Gastrocnemius medialis (tissue), 4 donors: ENCODE results near the gene NDUFAF4. TPM values are rescaled to one million over a fixed set of nuclear protein-coding genes. Genes with fewer than 3 reads are reported as not detected.

Experiments
- ATAC-seq, 2 donors: fragments of 150-250 bp; one replicate each; pipeline ENCODE4 v1.9.1; 2016
- DNase-seq, 2 donors: peaks; one replicate each; pipeline ENCODE4 v3.0.0-alpha.2; 2019
- H3K27ac ChIP-seq, 4 donors: fragments of 200-600 bp; sonication (generic); 1 replicate in 1 of 4; 2 replicates in 3 of 4; pipeline ENCODE4 v1.5.1; 2016 to 2018; ENCODE audit warnings: mild to moderate bottlenecking in 2 of 4, moderate library complexity in 1 of 4
- H3K27me3 ChIP-seq, 3 donors: fragments of 200-600 bp; sonication (generic) in 2 of 3; 1 replicate in 1 of 3; 2 replicates in 2 of 3; pipeline versions ENCODE4 v1.5.1 to v1.6.0; 2016 to 2019; ENCODE audit warnings: mild to moderate bottlenecking in 1 of 3, moderate library complexity in 1 of 3
- H3K36me3 ChIP-seq, 2 donors: fragments of 200-600 bp; sonication (generic) in 1 of 2; one replicate each; pipeline ENCODE4 v1.5.1; 2017 to 2018
- H3K4me1 ChIP-seq, 2 donors: fragments of 200-600 bp; sonication (generic) in 1 of 2; one replicate each; pipeline ENCODE4 v1.5.1; 2016 to 2017; ENCODE audit warnings: mild to moderate bottlenecking in 2 of 2
- H3K4me3 ChIP-seq, 4 donors: fragments of 200-600 bp; sonication (generic) in 3 of 4; 1 replicate in 1 of 4; 2 replicates in 3 of 4; pipeline ENCODE4 v1.5.1; 2016 to 2019; ENCODE audit warnings: mild to moderate bottlenecking in 2 of 4
- H3K9me3 ChIP-seq, 3 donors: fragments of 200-600 bp; sonication (generic) in 2 of 3; 1 replicate in 1 of 3; 2 replicates in 2 of 3; pipeline ENCODE4 v1.5.1; 2016 to 2019
- POLR2A ChIP-seq, 2 donors: fragments of 450-650 bp; IDR thresholded peaks; one replicate each; pipeline ENCODE4 v1.6.1; 2017; ENCODE audit warnings: antibody characterized with exemption in 2 of 2, mild to moderate bottlenecking in 2 of 2, moderate library complexity in 2 of 2
- in situ Hi-C, 4 donors: fragments of 200-750 bp; cut with MboI; loops; one replicate each; pipeline versions ENCODE4 v1.15.0 to v1.8.0; 2017; ENCODE audit warnings: low sequenced_read_pairs in 4 of 4
- intact Hi-C: fragments of 100-400 bp; cut with DNase I; formaldehyde crosslinking; loops from one replicate; pipeline ENCODE4 v1.15.1; 2023; ENCODE audit warnings: low total_unique reads
- total RNA-seq, 4 donors: library from RNA; depleted of rRNA; stranded (reverse); fragments of >200 nt; gene quantifications; one replicate each; pipeline versions ENCODE4 v1.1.0 to v1.2.3, GENCODE V29; 2016
- TF ChIP-seq, protein P1 (sequence below), 5 experiments: fragments of 450-650 bp in 3 of 5; fragments of 200-600 bp in 2 of 5; sonication (generic) in 2 of 5; IDR thresholded peaks in 4 of 5; conservative IDR thresholded peaks in 1 of 5; 1 replicate in 4 of 5; 2 replicates in 1 of 5; pipeline ENCODE4 v1.5.1; 2016 to 2019; ENCODE audit warnings: antibody characterized with exemption in 5 of 5, mild to moderate bottlenecking in 3 of 5, moderate library complexity in 3 of 5

Gene NDUFAF4
- total RNA-seq, 4 donors from 2014 or later = 31.3 to 63.9 (median 45.8) TPM

DNA sequence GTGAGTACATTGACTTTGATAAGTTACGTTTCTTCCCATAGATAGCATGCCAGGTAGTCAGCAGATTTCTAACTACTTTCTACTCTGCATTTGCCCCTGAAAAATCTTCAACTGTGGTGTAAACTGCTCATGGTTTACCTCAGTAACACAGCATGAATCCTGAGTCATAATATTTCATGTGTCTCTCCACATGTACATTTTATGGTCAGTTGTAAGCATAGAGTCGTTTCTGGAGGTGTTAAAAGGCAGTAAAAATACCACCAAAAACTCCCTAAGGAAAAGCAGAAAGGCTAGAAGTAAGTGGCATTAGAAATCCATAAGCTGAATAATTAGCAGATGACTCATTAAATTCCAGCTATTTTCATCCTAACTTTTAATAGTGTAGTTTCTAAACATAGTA, 56.3 kb downstream of the NDUFAF4 start:
- DNase-seq (no peak), ATAC-seq (no peak)
- no peaks in the 10 kb centered on the region for H3K36me3 ChIP-seq
- peaks cover 6 to 11% (median 9%) of the 10 kb centered on the region in 3 donors for H3K27me3 ChIP-seq
- H3K9me3 ChIP-seq = no peaks in the 10 kb centered on the region
- intact Hi-C loops (no loop called here), in situ Hi-C loops (no loop called here)
- TF ChIP-seq, protein P1, sequence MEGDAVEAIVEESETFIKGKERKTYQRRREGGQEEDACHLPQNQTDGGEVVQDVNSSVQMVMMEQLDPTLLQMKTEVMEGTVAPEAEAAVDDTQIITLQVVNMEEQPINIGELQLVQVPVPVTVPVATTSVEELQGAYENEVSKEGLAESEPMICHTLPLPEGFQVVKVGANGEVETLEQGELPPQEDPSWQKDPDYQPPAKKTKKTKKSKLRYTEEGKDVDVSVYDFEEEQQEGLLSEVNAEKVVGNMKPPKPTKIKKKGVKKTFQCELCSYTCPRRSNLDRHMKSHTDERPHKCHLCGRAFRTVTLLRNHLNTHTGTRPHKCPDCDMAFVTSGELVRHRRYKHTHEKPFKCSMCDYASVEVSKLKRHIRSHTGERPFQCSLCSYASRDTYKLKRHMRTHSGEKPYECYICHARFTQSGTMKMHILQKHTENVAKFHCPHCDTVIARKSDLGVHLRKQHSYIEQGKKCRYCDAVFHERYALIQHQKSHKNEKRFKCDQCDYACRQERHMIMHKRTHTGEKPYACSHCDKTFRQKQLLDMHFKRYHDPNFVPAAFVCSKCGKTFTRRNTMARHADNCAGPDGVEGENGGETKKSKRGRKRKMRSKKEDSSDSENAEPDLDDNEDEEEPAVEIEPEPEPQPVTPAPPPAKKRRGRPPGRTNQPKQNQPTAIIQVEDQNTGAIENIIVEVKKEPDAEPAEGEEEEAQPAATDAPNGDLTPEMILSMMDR (IDR thresholded peaks at IDR 0.05 in 4 of 5, conservative IDR thresholded peaks at IDR 0.05 in 1 of 5) = no peak
- TF ChIP-seq POLR2A (IDR thresholded peaks at IDR 0.05) = no peak
- H3K4me1 ChIP-seq = peaks cover 3 to 14% of the 10 kb centered on the region in 2 donors
- no peak overlapping the region for H3K4me3 ChIP-seq
- no peak overlapping the region for H3K27ac ChIP-seq

Other genes with a start within 250 kb of the NDUFAF4 start
- under 1 TPM in 3 of 4 donors, not detected in 1; 0.07 to 0.16 (median 0.10) TPM for gene GPR63, start 60.4 kb downstream of the NDUFAF4 start, total RNA-seq
- gene KLHL32, start 26.8 kb upstream of the NDUFAF4 start, total RNA-seq = 1 to 10 TPM in 2 of 4 donors, not detected in 2; 1.8 to 2.2 TPM